ENCODE data around the gene CPLANE1.

Gene CPLANE1

DNA sequence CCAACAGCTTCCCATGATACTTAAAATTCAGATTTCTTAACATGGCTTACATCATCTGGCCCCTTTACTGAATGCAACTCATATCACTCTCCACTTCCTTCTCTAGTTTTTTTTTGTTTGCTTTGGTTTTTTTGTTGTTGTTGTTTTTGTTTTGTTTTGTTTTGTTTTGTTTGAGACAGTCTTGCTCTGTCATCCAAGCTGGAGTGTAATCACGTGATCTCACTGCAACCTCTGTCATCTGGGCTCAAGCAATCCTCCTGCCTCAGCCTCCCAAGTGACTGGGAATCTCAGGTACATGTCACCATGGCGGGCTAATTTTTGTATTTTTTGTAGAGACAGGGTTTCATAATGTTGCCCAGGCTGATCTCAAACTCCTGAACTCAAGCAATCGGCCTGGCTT, 41.4 kb downstream of the CPLANE1 start:
- no peak overlapping the region for H3K4me3 ChIP-seq (ENCODE audit: low read depth, low read length)
- TF ChIP-seq, protein P1, sequence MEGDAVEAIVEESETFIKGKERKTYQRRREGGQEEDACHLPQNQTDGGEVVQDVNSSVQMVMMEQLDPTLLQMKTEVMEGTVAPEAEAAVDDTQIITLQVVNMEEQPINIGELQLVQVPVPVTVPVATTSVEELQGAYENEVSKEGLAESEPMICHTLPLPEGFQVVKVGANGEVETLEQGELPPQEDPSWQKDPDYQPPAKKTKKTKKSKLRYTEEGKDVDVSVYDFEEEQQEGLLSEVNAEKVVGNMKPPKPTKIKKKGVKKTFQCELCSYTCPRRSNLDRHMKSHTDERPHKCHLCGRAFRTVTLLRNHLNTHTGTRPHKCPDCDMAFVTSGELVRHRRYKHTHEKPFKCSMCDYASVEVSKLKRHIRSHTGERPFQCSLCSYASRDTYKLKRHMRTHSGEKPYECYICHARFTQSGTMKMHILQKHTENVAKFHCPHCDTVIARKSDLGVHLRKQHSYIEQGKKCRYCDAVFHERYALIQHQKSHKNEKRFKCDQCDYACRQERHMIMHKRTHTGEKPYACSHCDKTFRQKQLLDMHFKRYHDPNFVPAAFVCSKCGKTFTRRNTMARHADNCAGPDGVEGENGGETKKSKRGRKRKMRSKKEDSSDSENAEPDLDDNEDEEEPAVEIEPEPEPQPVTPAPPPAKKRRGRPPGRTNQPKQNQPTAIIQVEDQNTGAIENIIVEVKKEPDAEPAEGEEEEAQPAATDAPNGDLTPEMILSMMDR (IDR thresholded peaks at IDR 0.05; ENCODE audit: low read depth, low read length) = no peak

DNA sequence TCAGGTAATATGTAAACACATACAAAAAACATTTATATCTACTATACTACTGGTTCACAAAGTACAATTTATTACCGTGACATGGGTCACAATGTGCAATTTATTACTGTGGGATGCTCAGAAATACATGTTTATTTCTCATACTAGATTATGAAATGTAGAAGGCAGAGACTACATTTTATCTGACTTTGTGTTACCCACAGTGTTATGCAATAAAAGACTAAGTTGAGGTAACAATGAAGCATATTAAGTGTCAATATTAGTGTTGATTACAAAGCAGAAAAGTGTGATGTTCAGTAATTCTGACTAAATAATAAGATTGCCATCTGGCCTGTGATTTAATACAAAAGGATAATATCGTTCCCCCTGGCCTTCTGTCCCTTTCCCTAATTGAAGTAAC, 42.4 kb downstream of the CPLANE1 start:
- no peak overlapping the region for H3K4me3 ChIP-seq (ENCODE audit: low read depth, low read length)
- TF ChIP-seq, protein P1 (IDR thresholded peaks at IDR 0.05; ENCODE audit: low read depth, low read length) = no peak

DNA sequence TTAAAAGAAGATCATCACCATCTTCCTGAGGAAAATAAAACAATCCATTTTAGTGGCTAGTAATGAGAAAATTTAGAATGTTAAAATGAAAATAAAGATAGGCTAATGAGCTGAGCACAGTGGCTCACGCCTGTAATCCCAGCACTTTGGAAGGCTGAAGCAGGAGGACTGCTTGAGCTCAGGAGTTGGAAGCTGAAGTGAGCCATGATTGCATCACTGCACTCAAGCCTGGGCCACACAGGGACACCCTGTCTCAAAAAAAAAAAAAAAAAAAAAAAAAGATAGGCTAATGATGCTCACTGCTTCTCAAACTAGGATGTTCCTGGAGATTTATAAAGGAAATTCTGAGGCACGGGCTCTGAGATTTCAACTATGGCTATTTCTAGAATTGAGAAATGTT, 50.3 kb downstream of the CPLANE1 start:
- TF ChIP-seq, protein P1 (IDR thresholded peaks at IDR 0.05; ENCODE audit: low read depth, low read length) = no peak
- no peak overlapping the region for H3K4me3 ChIP-seq (ENCODE audit: low read depth, low read length)

DNA sequence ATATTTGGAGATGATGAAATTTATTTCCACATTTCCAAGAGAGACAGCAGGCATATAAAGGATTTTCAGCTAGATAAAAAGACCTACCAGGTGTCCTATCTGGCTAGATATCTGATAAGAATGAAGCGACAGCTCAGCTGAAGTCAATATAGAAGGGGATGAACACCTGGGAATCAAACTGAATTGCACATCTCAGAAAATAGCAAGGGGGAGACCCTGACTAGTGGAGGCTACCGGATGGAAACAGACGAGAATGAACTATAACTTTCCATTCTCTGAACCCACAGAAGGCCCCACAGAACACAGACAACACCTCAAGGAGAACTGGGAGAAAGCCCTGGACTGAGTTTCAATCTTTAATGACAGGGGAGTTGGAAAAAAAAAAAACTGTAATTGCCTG, 51.1 kb downstream of the CPLANE1 start:
- no peak overlapping the region for H3K4me3 ChIP-seq (ENCODE audit: low read depth, low read length)
- TF ChIP-seq, protein P1 (IDR thresholded peaks at IDR 0.05; ENCODE audit: low read depth, low read length) = no peak

DNA sequence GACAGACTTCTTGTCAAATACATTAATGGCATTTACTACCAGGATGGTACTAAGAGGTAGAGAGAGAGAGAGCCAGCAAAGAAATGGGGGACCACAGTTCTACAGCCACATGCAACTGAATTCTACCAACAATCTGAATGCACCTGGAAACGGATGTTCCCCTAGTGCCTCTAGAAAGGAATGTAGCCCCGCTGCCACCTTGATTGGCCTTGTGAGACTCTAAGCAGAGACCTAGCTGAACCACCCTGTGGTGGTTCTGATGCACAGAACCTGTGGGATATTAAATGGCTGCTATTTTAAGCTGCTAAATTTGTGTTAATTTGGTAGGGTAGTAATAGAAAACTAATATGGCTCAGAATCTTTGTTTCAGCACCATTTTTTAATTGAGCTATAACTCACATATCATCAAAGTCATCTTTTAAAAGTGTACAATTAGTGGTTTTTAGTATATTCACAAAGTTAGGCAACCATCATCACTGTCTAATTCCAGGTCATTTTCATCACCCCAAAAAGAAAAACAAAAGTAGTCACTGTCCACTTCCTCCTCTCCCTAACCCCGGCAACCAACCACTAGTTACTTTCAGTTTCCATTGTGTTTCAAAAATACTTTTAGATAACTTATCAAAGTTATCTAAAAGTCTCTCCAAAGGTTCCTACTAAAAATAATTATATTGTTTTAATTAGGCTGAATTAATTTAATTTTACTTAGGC, 51.7 kb downstream of the CPLANE1 start:
- TF ChIP-seq, protein P1 (IDR thresholded peaks at IDR 0.05; ENCODE audit: low read depth, low read length) = no peak
- no peak overlapping the region for H3K4me3 ChIP-seq (ENCODE audit: low read depth, low read length)

DNA sequence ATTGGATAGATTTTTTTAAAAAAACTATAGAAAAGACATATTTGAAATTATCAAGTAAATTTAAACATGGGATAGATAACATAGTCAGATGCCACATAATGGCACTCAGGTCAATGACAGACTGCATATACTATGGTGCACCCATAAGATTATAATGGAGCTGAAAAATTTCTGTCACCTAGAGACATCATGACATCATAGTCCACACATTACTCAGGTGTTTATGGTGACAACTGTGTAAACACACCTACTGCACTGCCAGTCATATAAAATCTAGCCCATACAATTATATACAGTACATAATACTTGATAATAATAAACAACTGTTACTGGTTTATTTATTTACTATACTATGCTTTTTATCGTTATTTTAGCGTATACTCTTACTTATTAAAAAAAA, 58.6 kb downstream of the CPLANE1 start:
- TF ChIP-seq, protein P1 (IDR thresholded peaks at IDR 0.05; ENCODE audit: low read depth, low read length) = no peak
- no peak overlapping the region for H3K4me3 ChIP-seq (ENCODE audit: low read depth, low read length)

DNA sequence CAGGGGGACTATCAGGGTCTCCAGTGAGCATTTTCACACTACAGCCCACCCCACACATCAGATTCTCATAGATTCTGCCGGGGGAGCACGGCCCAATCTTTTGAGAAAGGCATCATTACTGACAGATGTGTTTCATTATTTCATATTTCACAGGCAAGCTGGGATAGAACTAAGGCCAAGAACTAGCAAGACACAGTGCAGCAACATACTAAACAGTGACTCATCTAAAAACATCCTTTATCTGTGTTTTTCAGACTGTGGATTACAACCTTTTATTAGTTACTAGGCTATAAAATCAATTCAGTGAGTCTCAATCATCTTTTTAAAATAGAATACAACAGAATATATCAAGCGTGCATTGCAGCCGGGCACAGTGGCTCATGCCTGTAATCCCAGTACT, 59.8 kb downstream of the CPLANE1 start:
- H3K4me3 ChIP-seq (ENCODE audit: low read depth, low read length) = no peak overlapping the region
- TF ChIP-seq, protein P1 (IDR thresholded peaks at IDR 0.05; ENCODE audit: low read depth, low read length) = no peak

Measured in WI38 (cell line).